WTC11 (cell line): ENCODE data around the gene KCND3. TPM values are rescaled to one million over a fixed set of nuclear protein-coding genes. Genes with fewer than 3 reads are reported as not detected.

ENCODE experiments used
- ATAC-seq: fragments of 200-7000 bp; cut with Tn5 transposase; 2 replicates; pipeline ENCODE4 v1.10.0; 2021; ENCODE audit warnings: mild to moderate bottlenecking, moderate library complexity
- CTCF ChIA-PET: fragments of 300-600 bp; sonication (Branson Sonifier 250); formaldehyde crosslinking; loops from one replicate; lab custom pipeline; 2021; ENCODE audit warnings: antibody characterized with exemption; lab: Charles Lee
- POLR2A ChIA-PET: fragments of 350-600 bp; sonication (Branson Sonifier 250); formaldehyde crosslinking; loops from one replicate; lab custom pipeline; 2021; ENCODE audit warnings: antibody characterized with exemption; lab: Charles Lee
- DNase-seq: peaks from one replicate; pipeline ENCODE4 v3.0.0; 2021; ENCODE audit warnings: low spot score
- H3K27ac Mint-ChIP-seq: 2 replicates; pipeline ENCODE4 v1.8.0; 2021; ENCODE audit warnings: mixed read lengths
- H3K27me3 Mint-ChIP-seq: 2 replicates; pipeline ENCODE4 v1.8.0; 2021; ENCODE audit warnings: low read depth, mild to moderate bottlenecking, moderate library complexity, mixed read lengths
- H3K36me3 Mint-ChIP-seq: 2 replicates; pipeline ENCODE4 v1.8.0; 2021; ENCODE audit warnings: mixed read lengths
- H3K4me1 Mint-ChIP-seq: 2 replicates; pipeline ENCODE4 v1.8.0; 2022; ENCODE audit warnings: mixed read lengths
- H3K4me3 Mint-ChIP-seq: 2 replicates; pipeline ENCODE4 v1.8.0; 2021; ENCODE audit warnings: mild to moderate bottlenecking, moderate library complexity, mixed read lengths
- H3K9me3 Mint-ChIP-seq: 2 replicates; pipeline ENCODE4 v1.8.0; 2021; ENCODE audit warnings: mixed read lengths
- ATF1 ChIP-seq: sonication (generic); formaldehyde crosslinking; IDR thresholded peaks from 2 replicates; pipeline ENCODE4 v1.8.1; 2023; ENCODE audit warnings: mild to moderate bottlenecking, moderate library complexity, missing genetic modification reagents
- CREM ChIP-seq: sonication (generic); formaldehyde crosslinking; IDR thresholded peaks from 2 replicates; pipeline ENCODE4 v1.8.1; 2022; ENCODE audit warnings: mild to moderate bottlenecking, missing genetic modification reagents, moderate library complexity
- ESRRA ChIP-seq: sonication (generic); formaldehyde crosslinking; IDR thresholded peaks from 2 replicates; pipeline ENCODE4 v1.8.1; 2022; ENCODE audit warnings: mild to moderate bottlenecking, missing genetic modification reagents, borderline replicate concordance
- JUN ChIP-seq: sonication (generic); formaldehyde crosslinking; IDR thresholded peaks from 2 replicates; pipeline ENCODE4 v1.8.0; 2023; ENCODE audit warnings: mild to moderate bottlenecking, missing genetic modification reagents
- MXD4 ChIP-seq: fragments of 250-450 bp; sonication (Bioruptor Pico); IDR thresholded peaks from 2 replicates; pipeline ENCODE4 v1.8.0; 2021; ENCODE audit warnings: mild to moderate bottlenecking, moderate library complexity, borderline replicate concordance
- MYBL2 ChIP-seq: sonication (generic); formaldehyde crosslinking; IDR thresholded peaks from 2 replicates; pipeline ENCODE4 v1.8.1; 2023; ENCODE audit warnings: mild to moderate bottlenecking, moderate library complexity, missing genetic modification reagents
- STAT6 ChIP-seq: sonication (generic); formaldehyde crosslinking; conservative IDR thresholded peaks from 2 replicates; pipeline ENCODE4 v1.8.1; 2023; ENCODE audit warnings: mild to moderate bottlenecking, low read depth, missing genetic modification reagents, moderate library complexity
- TEAD4 ChIP-seq: sonication (generic); formaldehyde crosslinking; IDR thresholded peaks from 2 replicates; pipeline ENCODE4 v1.8.0; 2022; ENCODE audit warnings: mild to moderate bottlenecking, missing genetic modification reagents
- TP53 ChIP-seq: sonication (generic); formaldehyde crosslinking; IDR thresholded peaks from 2 replicates; pipeline ENCODE4 v1.8.1; 2023; ENCODE audit warnings: mild to moderate bottlenecking, missing genetic modification reagents
- ZBTB21 ChIP-seq: sonication (generic); formaldehyde crosslinking; IDR thresholded peaks from 2 replicates; pipeline ENCODE4 v1.8.1; 2023; ENCODE audit warnings: mild to moderate bottlenecking, missing genetic modification reagents, borderline replicate concordance
- ZNF263 ChIP-seq: sonication (generic); formaldehyde crosslinking; IDR thresholded peaks from 2 replicates; pipeline ENCODE4 v1.8.1; 2022; ENCODE audit warnings: low read depth, mild to moderate bottlenecking, moderate library complexity, missing genetic modification reagents
- ZNF317 ChIP-seq: sonication (generic); formaldehyde crosslinking; IDR thresholded peaks from 2 replicates; pipeline ENCODE4 v1.8.1; 2023; ENCODE audit warnings: low read depth, mild to moderate bottlenecking, moderate library complexity, missing genetic modification reagents, borderline replicate concordance
- ZNF396 ChIP-seq: fragments of 250-450 bp; sonication (Bioruptor Pico); IDR thresholded peaks from 2 replicates; pipeline ENCODE4 v1.8.0; 2021; ENCODE audit warnings: mild to moderate bottlenecking, moderate library complexity, borderline replicate concordance
- ZNF423 ChIP-seq: fragments of 250-450 bp; sonication (Bioruptor Pico); IDR thresholded peaks from 2 replicates; pipeline ENCODE4 v2.1.2; 2022; ENCODE audit warnings: mild to moderate bottlenecking, moderate library complexity
- ZNF512 ChIP-seq: sonication (generic); formaldehyde crosslinking; IDR thresholded peaks from 2 replicates; pipeline ENCODE4 v1.8.1; 2022; ENCODE audit warnings: missing genetic modification reagents, borderline replicate concordance
- ZNF532 ChIP-seq: fragments of 250-450 bp; sonication (Bioruptor Pico); IDR thresholded peaks from 2 replicates; pipeline ENCODE4 v1.9.0; 2021; ENCODE audit warnings: mild to moderate bottlenecking, borderline replicate concordance
- total RNA-seq: library from RNA; stranded (reverse); gene quantifications from 3 replicates; pipeline ENCODE4 v1.2.3, GENCODE V29; 2021
- TF ChIP-seq, protein P1 (sequence below): sonication (generic); formaldehyde crosslinking; conservative IDR thresholded peaks from 2 replicates; pipeline ENCODE4 v1.8.1; 2022; ENCODE audit warnings: mild to moderate bottlenecking, missing genetic modification reagents
- TF ChIP-seq, protein P2 (sequence below): fragments of 250-450 bp; sonication (Bioruptor Pico); IDR thresholded peaks from 2 replicates; pipeline ENCODE4 v1.9.0; 2021; ENCODE audit warnings: mild to moderate bottlenecking
- TF ChIP-seq, protein P3 (sequence below): sonication (generic); formaldehyde crosslinking; IDR thresholded peaks from 2 replicates; pipeline ENCODE4 v1.8.0; 2023; ENCODE audit warnings: missing genetic modification reagents, mild to moderate bottlenecking, borderline replicate concordance

KCND3 gene
- total RNA-seq, 1 experiment from 2014 or later: 0.35 TPM

DNA sequence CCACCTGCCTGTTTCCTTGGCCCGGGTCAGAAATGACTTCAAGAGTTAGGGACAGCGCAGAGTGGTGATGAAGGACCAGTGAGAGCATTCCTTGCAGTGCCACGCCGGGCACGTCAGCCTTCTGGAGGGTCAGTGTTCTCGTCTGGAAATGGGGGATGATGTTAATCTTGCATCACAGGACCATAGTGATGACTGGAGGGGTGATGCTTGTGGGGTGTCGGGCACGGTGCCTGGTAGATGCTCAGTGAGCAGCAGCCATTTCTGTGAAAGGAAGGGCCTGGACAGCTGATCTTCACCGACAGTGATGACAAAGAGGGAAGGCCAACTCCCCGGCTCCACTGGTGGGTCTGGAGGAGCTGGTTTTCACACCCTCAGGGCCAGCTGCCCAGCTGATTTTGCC is 177.6 kb downstream of the KCND3 start:
- ChIA-PET POLR2A (no interaction called here), CTCF (no interaction called here)
- H3K4me1 Mint-ChIP-seq: 0 out of 2 replicates have a peak, but pooled peaks cover 4% of the 10 kb centered on the region
- TF ChIP-seq, protein P1, sequence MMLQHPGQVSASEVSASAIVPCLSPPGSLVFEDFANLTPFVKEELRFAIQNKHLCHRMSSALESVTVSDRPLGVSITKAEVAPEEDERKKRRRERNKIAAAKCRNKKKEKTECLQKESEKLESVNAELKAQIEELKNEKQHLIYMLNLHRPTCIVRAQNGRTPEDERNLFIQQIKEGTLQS: no peak
- H3K36me3 Mint-ChIP-seq: no peaks in the 10 kb centered on the region
- H3K9me3 Mint-ChIP-seq: no peaks in the 10 kb centered on the region
- 0 out of 2 replicates have a peak, but pooled peaks cover 3% of the 10 kb centered on the region for H3K27me3 Mint-ChIP-seq
- H3K4me3 Mint-ChIP-seq: no peak overlapping the region
- no peak for DNase-seq
- no peak for ATAC-seq
- no peak overlapping the region for H3K27ac Mint-ChIP-seq

DNA sequence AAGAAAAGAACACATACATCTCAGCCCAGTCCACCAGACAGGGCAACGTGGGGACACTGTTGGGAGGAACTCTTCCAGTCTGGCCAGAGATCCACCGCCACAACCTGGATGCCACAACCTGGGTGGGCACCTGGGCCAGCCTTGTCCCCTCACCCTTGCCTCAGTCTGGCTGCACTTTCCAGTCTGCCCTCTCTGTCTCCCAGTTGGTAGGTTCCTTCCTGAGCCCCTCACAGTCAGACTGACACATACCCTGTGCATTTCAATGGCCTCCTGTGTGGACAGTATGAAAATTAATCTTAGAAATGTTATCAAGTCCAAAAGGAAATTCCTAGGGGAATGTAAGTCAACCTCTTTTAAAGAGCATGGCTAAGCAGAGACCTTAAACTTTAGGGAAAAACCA is 184.2 kb downstream of the KCND3 start:
- Mint-ChIP-seq H3K9me3 (no peaks in the 10 kb centered on the region), H3K36me3 (no peaks in the 10 kb centered on the region), H3K4me3 (no peak overlapping the region), H3K27me3 (0 out of 2 replicates have a peak, but pooled peaks cover 3% of the 10 kb centered on the region), H3K4me1 (no peaks in the 10 kb centered on the region), H3K27ac (no peak overlapping the region)
- no peak for TF ChIP-seq ZNF532 (CRISPR knock-in tag)
- TF ChIP-seq TEAD4: no peak
- no peak for TF ChIP-seq MXD4 (CRISPR knock-in tag)
- TF ChIP-seq ZNF423 (CRISPR knock-in tag): no peak
- no peak for TF ChIP-seq JUN (CRISPR knock-in tag)
- no peak for TF ChIP-seq ATF1 (CRISPR knock-in tag)
- no peak for TF ChIP-seq MYBL2 (CRISPR knock-in tag)
- TF ChIP-seq, protein P2, sequence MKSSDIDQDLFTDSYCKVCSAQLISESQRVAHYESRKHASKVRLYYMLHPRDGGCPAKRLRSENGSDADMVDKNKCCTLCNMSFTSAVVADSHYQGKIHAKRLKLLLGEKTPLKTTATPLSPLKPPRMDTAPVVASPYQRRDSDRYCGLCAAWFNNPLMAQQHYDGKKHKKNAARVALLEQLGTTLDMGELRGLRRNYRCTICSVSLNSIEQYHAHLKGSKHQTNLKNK (CRISPR knock-in tag): no peak
- no peak for TF ChIP-seq ZNF263 (CRISPR knock-in tag)
- no peak for TF ChIP-seq ZNF512 (CRISPR knock-in tag)
- no peak for TF ChIP-seq ZBTB21 (CRISPR knock-in tag)
- TF ChIP-seq CREM: no peak
- TF ChIP-seq, protein P3, sequence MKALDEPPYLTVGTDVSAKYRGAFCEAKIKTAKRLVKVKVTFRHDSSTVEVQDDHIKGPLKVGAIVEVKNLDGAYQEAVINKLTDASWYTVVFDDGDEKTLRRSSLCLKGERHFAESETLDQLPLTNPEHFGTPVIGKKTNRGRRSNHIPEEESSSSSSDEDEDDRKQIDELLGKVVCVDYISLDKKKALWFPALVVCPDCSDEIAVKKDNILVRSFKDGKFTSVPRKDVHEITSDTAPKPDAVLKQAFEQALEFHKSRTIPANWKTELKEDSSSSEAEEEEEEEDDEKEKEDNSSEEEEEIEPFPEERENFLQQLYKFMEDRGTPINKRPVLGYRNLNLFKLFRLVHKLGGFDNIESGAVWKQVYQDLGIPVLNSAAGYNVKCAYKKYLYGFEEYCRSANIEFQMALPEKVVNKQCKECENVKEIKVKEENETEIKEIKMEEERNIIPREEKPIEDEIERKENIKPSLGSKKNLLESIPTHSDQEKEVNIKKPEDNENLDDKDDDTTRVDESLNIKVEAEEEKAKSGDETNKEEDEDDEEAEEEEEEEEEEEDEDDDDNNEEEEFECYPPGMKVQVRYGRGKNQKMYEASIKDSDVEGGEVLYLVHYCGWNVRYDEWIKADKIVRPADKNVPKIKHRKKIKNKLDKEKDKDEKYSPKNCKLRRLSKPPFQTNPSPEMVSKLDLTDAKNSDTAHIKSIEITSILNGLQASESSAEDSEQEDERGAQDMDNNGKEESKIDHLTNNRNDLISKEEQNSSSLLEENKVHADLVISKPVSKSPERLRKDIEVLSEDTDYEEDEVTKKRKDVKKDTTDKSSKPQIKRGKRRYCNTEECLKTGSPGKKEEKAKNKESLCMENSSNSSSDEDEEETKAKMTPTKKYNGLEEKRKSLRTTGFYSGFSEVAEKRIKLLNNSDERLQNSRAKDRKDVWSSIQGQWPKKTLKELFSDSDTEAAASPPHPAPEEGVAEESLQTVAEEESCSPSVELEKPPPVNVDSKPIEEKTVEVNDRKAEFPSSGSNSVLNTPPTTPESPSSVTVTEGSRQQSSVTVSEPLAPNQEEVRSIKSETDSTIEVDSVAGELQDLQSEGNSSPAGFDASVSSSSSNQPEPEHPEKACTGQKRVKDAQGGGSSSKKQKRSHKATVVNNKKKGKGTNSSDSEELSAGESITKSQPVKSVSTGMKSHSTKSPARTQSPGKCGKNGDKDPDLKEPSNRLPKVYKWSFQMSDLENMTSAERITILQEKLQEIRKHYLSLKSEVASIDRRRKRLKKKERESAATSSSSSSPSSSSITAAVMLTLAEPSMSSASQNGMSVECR (CRISPR knock-in tag): no peak
- TF ChIP-seq STAT6 (CRISPR knock-in tag): no peak
- TF ChIP-seq ESRRA (CRISPR knock-in tag): no peak
- TF ChIP-seq ZNF396 (CRISPR knock-in tag): no peak
- no peak for TF ChIP-seq TP53
- no peak for TF ChIP-seq ZNF317 (CRISPR knock-in tag)
- DNase-seq (no peak), ATAC-seq (no peak)
- ChIA-PET POLR2A (no interaction called here), CTCF (no interaction called here)
